BJ (cell line): ENCODE results near the gene TMEM201. TPM values are rescaled to one million over a fixed set of nuclear protein-coding genes. Genes with fewer than 3 reads are reported as not detected.

ENCODE experiments used
- CTCF ChIA-PET: fragments of 350-600 bp; formaldehyde crosslinking; extraction: SDS; loops from one replicate; lab custom pipeline; 2021; ENCODE audit warnings: antibody characterized with exemption, inconsistent platforms; lab: Yijun Ruan, JAX
- POLR2A ChIA-PET: fragments of 300-600 bp; sonication (Branson Sonifier 250); formaldehyde crosslinking; extraction: SDS; loops from one replicate; lab custom pipeline; 2021; ENCODE audit warnings: antibody characterized with exemption; lab: Charles Lee
- DNase-seq: peaks from one replicate; pipeline ENCODE4 v3.0.0-alpha.2; 2011; ENCODE audit warnings: low read depth
- H3K27me3 ChIP-seq: 2 replicates; pipeline ENCODE4 v1.6.0; 2011; ENCODE audit warnings: low read length; ENCODE audit not compliant: control insufficient read depth, insufficient read depth
- H3K36me3 ChIP-seq: 2 replicates; pipeline ENCODE4 v1.5.1; 2011; ENCODE audit warnings: low read length; ENCODE audit not compliant: control insufficient read depth, insufficient read depth
- H3K4me3 ChIP-seq: 2 replicates; pipeline ENCODE4 v1.5.1; 2011; ENCODE audit warnings: low read depth, mild to moderate bottlenecking, control low read depth, low read length
- polyA minus RNA-seq: library from RNA; depleted of rRNA, polyadenylated mRNA; stranded (reverse); fragments of >200 nt; gene quantifications from 2 replicates; pipeline ENCODE4 v1.2.3, GENCODE V29; 2011; rRNA and poly(A)+ RNA removed
- polyA plus RNA-seq: library from polyadenylated mRNA; depleted of rRNA; stranded (reverse); fragments of >200 nt; gene quantifications from 2 replicates; pipeline ENCODE4 v1.2.3, GENCODE V29; 2011; rRNA removed
- TF ChIP-seq, protein P1 (sequence below): IDR thresholded peaks from 2 replicates; pipeline ENCODE4 v1.5.1; 2011; ENCODE audit warnings: low read depth, mild to moderate bottlenecking, control low read depth, inconsistent platforms, low read length, moderate library complexity; ENCODE audit not compliant: insufficient read depth

Gene TMEM201, protein sequence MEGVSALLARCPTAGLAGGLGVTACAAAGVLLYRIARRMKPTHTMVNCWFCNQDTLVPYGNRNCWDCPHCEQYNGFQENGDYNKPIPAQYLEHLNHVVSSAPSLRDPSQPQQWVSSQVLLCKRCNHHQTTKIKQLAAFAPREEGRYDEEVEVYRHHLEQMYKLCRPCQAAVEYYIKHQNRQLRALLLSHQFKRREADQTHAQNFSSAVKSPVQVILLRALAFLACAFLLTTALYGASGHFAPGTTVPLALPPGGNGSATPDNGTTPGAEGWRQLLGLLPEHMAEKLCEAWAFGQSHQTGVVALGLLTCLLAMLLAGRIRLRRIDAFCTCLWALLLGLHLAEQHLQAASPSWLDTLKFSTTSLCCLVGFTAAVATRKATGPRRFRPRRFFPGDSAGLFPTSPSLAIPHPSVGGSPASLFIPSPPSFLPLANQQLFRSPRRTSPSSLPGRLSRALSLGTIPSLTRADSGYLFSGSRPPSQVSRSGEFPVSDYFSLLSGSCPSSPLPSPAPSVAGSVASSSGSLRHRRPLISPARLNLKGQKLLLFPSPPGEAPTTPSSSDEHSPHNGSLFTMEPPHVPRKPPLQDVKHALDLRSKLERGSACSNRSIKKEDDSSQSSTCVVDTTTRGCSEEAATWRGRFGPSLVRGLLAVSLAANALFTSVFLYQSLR
- polyA plus RNA-seq (1.1 and 2.9 TPM in 2 replicates), polyA minus RNA-seq (2.4 and 3.8 TPM in 2 replicates)

DNA sequence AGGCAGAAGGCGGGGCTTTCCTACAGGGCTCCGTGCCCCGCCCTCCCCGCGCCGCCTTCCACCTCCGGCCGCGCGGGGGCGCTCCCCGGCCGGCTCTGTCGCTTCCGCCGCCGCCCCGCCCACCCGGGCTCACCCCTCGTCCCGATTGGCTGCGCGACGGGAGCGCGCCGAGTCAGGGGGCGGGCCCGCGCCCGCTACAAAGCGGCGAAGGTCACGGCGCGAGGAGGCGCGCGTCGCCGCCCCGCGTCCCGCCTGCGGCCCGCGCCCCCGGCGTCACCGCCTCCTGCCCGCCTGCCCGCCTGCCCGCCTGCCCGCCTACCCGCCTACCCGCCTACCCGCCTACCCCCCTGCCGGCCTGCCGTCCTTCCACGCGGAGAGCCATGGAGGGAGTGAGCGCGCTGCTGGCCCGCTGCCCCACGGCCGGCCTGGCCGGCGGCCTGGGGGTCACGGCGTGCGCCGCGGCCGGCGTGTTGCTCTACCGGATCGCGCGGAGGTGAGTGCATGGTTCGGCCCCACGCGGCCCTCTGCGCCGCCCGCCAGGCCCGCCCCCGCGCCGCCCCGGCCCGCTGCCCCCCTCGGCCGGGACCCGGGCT is at the start of gene TMEM201:
Gene TMEM201, plus strand, starts transcription at position 361 of the 593 bp plus-strand sequence. Its CDS starts 20 bp downstream, at position 381.
- DNase-seq = peak; percentile 47
- Histone ChIP-seq H3K4me3 (peak within 1 kb of the TSS; percentile 50), H3K36me3 (no peaks in the 10 kb centered on the region), H3K27me3 (no peaks in the 10 kb centered on the region)
- CTCF ChIA-PET = interaction anchor here (0.6 to 2.3 kb wide), 17 partner anchors 8 to 280 kb away, joined by 3 to 11 read pairs (median 4); no protein-coding TSS in a partner anchor
- TF ChIP-seq, protein P1, sequence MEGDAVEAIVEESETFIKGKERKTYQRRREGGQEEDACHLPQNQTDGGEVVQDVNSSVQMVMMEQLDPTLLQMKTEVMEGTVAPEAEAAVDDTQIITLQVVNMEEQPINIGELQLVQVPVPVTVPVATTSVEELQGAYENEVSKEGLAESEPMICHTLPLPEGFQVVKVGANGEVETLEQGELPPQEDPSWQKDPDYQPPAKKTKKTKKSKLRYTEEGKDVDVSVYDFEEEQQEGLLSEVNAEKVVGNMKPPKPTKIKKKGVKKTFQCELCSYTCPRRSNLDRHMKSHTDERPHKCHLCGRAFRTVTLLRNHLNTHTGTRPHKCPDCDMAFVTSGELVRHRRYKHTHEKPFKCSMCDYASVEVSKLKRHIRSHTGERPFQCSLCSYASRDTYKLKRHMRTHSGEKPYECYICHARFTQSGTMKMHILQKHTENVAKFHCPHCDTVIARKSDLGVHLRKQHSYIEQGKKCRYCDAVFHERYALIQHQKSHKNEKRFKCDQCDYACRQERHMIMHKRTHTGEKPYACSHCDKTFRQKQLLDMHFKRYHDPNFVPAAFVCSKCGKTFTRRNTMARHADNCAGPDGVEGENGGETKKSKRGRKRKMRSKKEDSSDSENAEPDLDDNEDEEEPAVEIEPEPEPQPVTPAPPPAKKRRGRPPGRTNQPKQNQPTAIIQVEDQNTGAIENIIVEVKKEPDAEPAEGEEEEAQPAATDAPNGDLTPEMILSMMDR = peak; percentile 48
- POLR2A ChIA-PET = no interaction called here

DNA sequence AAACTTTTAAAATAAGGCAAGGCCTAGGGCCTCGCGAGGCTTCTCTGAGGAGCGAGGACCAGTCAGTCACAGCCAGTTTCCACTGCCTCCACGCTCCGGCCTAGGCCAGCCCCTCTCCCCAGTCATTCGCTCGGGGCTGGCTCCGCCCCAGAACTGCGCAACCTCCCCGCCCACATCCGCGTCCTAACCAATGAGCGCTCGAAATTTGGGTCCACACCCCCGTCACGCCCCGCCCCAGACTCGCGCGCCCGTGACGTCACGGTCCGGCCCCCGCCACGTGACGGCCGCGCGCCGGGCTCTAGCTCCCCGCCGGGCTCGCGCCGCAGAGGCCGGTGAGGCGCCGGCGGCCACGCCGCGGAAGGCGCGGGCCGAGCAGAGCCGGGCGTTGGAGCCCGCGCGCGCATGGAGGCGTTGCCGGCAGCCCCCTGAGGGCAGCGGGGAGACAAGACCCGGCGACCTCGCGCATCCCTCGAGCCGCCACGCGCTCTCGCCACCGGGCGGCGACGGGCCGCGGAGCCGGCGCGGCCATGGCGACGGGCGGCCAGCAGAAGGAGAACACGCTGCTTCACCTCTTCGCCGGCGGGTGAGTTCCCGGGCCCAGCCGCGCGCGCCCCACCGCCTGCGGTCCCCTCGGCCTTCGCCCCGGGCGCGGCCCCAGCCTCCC is 49.4 kb upstream of the TMEM201 start, which contains the start of gene SLC25A33:
Gene SLC25A33, plus strand, starts transcription at position 301 of the 664 bp plus-strand sequence. Its CDS starts 227 bp downstream, at position 528.
- TF ChIP-seq, protein P1 = no peak
- peak; percentile 71 for DNase-seq
- CTCF ChIA-PET = no interaction called here
- POLR2A ChIA-PET = interaction anchor here (0.6 kb wide), 2 partner anchors 47 to 682 kb away, joined by 3 to 5 read pairs; no protein-coding TSS in a partner anchor
- no peaks in the 10 kb centered on the region for H3K27me3 ChIP-seq
- no peaks in the 10 kb centered on the region for H3K36me3 ChIP-seq
- peak within 1 kb of the TSS; percentile 89 for H3K4me3 ChIP-seq

DNA sequence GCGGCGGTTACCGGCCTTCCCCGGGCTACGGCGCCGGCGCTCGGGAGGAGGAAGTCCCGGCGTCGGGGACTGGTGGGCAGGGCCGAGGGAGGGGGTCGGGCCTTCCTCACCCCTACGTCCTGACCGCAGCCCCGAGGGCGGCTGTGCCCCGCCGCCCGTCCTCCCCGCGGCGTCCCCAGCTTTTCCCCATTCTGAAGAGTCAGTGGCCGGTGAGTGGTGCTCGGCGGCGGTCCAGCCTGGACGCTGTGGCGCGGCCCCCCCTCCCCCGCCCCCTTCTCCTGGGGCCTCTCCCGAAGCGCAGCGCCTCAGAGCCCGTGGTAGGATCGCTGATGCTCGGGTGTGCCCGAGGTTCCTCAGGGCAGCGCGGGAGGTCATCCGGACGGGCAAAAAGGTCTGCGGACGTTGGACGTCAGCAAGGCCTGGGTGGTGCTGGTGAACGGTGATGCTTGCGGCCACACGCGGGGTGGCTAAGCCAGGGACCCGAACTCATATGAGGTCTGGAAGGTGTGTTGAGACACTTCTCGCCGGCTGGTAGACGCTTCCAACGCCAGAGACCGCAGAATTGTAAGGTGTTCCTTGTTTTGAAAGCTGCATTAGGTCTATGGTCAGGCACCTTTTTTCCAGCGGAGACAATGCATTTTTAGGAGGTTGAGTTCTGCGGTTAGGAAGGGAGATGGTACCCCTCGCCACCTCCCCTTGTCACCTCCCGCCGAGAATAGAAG is 48.7 kb upstream of the TMEM201 start:
- ChIA-PET POLR2A (interaction anchor here (0.6 kb wide), 1 partner anchor 683 kb away, joined by 3 read pairs; no protein-coding TSS in a partner anchor), CTCF (no interaction called here)
- DNase-seq = no peak
- no peaks in the 10 kb centered on the region for H3K27me3 ChIP-seq
- TF ChIP-seq, protein P1 = no peak
- no peaks in the 10 kb centered on the region for H3K36me3 ChIP-seq
- H3K4me3 ChIP-seq = peak overlapping the region; percentile 89

DNA sequence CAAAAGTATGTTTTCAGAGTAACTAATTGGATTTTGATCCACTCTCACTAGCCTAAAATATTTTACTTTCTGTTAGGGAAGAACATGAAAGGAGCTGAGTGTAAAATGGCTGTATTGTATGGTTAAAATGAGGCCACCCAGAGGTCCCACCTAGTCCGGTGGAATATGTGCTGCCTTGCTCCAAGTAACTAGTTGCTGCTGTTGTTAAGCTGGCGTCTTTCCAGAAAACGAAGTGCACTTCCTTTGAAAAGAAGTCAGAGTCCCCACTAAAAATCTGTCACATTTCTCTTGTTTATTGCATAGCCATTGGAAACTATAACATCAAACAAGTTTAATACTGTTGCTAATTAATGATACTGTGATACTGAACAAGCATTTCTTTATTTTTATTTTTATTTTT is 46.3 kb upstream of the TMEM201 start:
- Histone ChIP-seq H3K36me3 (no peaks in the 10 kb centered on the region), H3K27me3 (no peaks in the 10 kb centered on the region), H3K4me3 (no peak overlapping the region)
- TF ChIP-seq, protein P1 = no peak
- CTCF ChIA-PET = interaction anchor here (0.7 to 1.4 kb wide), 3 partner anchors 13 to 87 kb away, joined by 3 to 4 read pairs (median 3); no protein-coding TSS in a partner anchor
- POLR2A ChIA-PET = no interaction called here
- no peak for DNase-seq
